Measurements from ENCODE around the gene CHAF1A. TPM values are rescaled to one million over a fixed set of nuclear protein-coding genes. Genes with fewer than 3 reads are reported as not detected.
A peak's percentile ranks its signal among the peaks of the same experiment; 100 is the strongest.

Gene CHAF1A
- total and polyA plus RNA-seq, 2 of the 4 experiments (the other 2 are of a cell fraction), result 12.4 to 22.9 TPM

- peaks cover 21 to 96% of the 10 kb centered on the region in 2 experiments; a peak in 3 of 4 replicates for H3K79me1 ChIP-seq (ENCODE audit: low read depth in 1 of 2, low read length in 2 of 2)
- H3K4ac ChIP-seq (ENCODE audit: low read depth, low read length), result no peak overlapping the region
- ATAC-seq (ENCODE audit: low read depth) (no peak), DNase-seq (no peak)
- intact Hi-C loops (cut with micrococcal nuclease) (no loop called here), dilution Hi-C loops (cut with HindIII; ENCODE audit: low sequenced_read_pairs, unreplicated experiment) (no loop called here), in situ Hi-C loops (cut with MboI; ENCODE audit: low sequenced_read_pairs) (no loop called here)
- no peak overlapping the region for H3K4me2 ChIP-seq (ENCODE audit: low read depth, low read length)
- H3K27ac ChIP-seq (ENCODE audit: insufficient read depth, low read length), result no peak overlapping the region
- no peak overlapping the region for H2BK5ac ChIP-seq (ENCODE audit: low read depth, low read length, poor library complexity, severe bottlenecking)
- H3K4me3 ChIP-seq (ENCODE audit: insufficient read depth, low read depth, low read length), result no peak overlapping the region
- no peak for TF ChIP-seq RCOR1 (IDR thresholded peaks at IDR 0.05; ENCODE audit: insufficient replicate concordance, low read length)
- TF ChIP-seq SMC3 (IDR thresholded peaks at IDR 0.05; ENCODE audit: low read depth, low read length), result no peak
- no peak for TF ChIP-seq CTCF (conservative IDR thresholded peaks at IDR 0.05; ENCODE audit: low read depth, low read length)
- no peak for TF ChIP-seq RFX5 (IDR thresholded peaks at IDR 0.05; ENCODE audit: low read depth, low read length)
- no peak for TF ChIP-seq MXI1 (IDR thresholded peaks at IDR 0.05; ENCODE audit: borderline replicate concordance, low read depth, low read length)
- TF ChIP-seq MAZ (IDR thresholded peaks at IDR 0.05; ENCODE audit: borderline replicate concordance, low read depth, low read length), result no peak
- TF ChIP-seq MAFK (IDR thresholded peaks at IDR 0.05; ENCODE audit: low read depth, low read length), result no peak
- no peak for TF ChIP-seq POLR2A (IDR thresholded peaks at IDR 0.05; ENCODE audit: low read depth, low read length)
- no peak for TF ChIP-seq NFE2L2 (IDR thresholded peaks at IDR 0.05; ENCODE audit: low read depth, low read length)
- no peak for TF ChIP-seq RAD21 (IDR thresholded peaks at IDR 0.05; ENCODE audit: low read length)
- no peak for TF ChIP-seq BHLHE40 (IDR thresholded peaks at IDR 0.05; ENCODE audit: low read depth, low read length)
- no peak for TF ChIP-seq FOS (IDR thresholded peaks at IDR 0.05; ENCODE audit: low read depth, low read length)
- no peak for TF ChIP-seq ELK1 (IDR thresholded peaks at IDR 0.05; ENCODE audit: borderline replicate concordance, low read depth, low read length)
- no peak for TF ChIP-seq CHD1 (IDR thresholded peaks at IDR 0.05; ENCODE audit: low read depth, low read length)
- TF ChIP-seq CEBPB (IDR thresholded peaks at IDR 0.05; ENCODE audit: low read depth, low read length), result no peak
- no peak for TF ChIP-seq USF2 (IDR thresholded peaks at IDR 0.05; ENCODE audit: low read depth, low read length)
- peaks cover 29% of the 10 kb centered on the region for H3K9me1 ChIP-seq (ENCODE audit: insufficient read depth, low read length)
- no peak overlapping the region for H2BK120ac ChIP-seq (ENCODE audit: low read depth, low read length)
- H3K36me3 ChIP-seq (ENCODE audit: control insufficient read depth, insufficient read depth, low read length), result peaks cover 19% of the 10 kb centered on the region
- H2AK5ac ChIP-seq (ENCODE audit: low read depth, low read length), result no peak overlapping the region
- no peak overlapping the region for H2AFZ ChIP-seq (replicated peaks; ENCODE audit: low read length, poor library complexity)
- CTCF ChIA-PET, result no interaction called here
- H3K56ac ChIP-seq (ENCODE audit: extremely low read depth, insufficient read depth, low read length), result no peak overlapping the region
- no peak overlapping the region for H4K91ac ChIP-seq (ENCODE audit: insufficient read depth, low read depth, low read length)
- peak overlapping the region; percentile 79 for H2AK9ac ChIP-seq (replicated peaks; ENCODE audit: low read depth, low read length, poor library complexity)
- POLR2A ChIA-PET (ENCODE audit: unreplicated experiment), result no interaction called here
- H4K20me1 ChIP-seq (ENCODE audit: insufficient read depth, low read length), result peaks cover 52% of the 10 kb centered on the region
- H4K5ac ChIP-seq (ENCODE audit: low read depth, low read length), result no peak overlapping the region
- no TSS peak for BruUV-seq (replicated peaks)
- H3K9me3 ChIP-seq (ENCODE audit: control insufficient read depth, insufficient read depth, low read length), result no peaks in the 10 kb centered on the region
- H3K4me1 ChIP-seq (ENCODE audit: control insufficient read depth, insufficient read depth, low read length), result peaks cover 44% of the 10 kb centered on the region
- no peak overlapping the region for H3K23ac ChIP-seq (ENCODE audit: low read depth, low read length)
- no peak overlapping the region for H2BK20ac ChIP-seq (ENCODE audit: low read depth, low read length)
- H3K18ac ChIP-seq (ENCODE audit: low read depth, low read length), result no peak overlapping the region
- peak overlapping the region in 1 of 2 experiments; percentile 27; a peak in 1 of 4 replicates for H4K8ac ChIP-seq (ENCODE audit: low read depth in 2 of 2, low read length in 2 of 2)
- H3K27me3 ChIP-seq (ENCODE audit: control insufficient read depth, insufficient read depth, low read length), result no peaks in the 10 kb centered on the region
- WGBS, 2 experiments (ENCODE audit: extremely low coverage in 2 of 2, insufficient read length in 1 of 2), result 100% methylated on average over 6 of the region's 15 CpGs; no CpG with 5 or more reads in 1 of the 2 experiments
- no peak overlapping the region; the same call in 1 of the 2 replicates for H3K14ac ChIP-seq (replicated peaks; ENCODE audit: low read depth, low read length)
- no peak overlapping the region for H3K9ac ChIP-seq (ENCODE audit: low read depth, low read length)
- no peak overlapping the region for H2BK15ac ChIP-seq (ENCODE audit: low read depth, low read length)
Measured at GRCh38 chr19:4370418-4371041, 31.9 kb upstream of the CHAF1A start.
